HCT116 (cell line): ENCODE results near the gene IQGAP2.

Experiments used
- CEBPB ChIP-seq: IDR thresholded peaks from 2 replicates; pipeline ENCODE4 v1.6.1; 2012; ENCODE audit warnings: low read depth
- CTCF ChIP-seq, 3 experiments: fragments of 200-600 bp in 1 of 3; sonication (generic) in 1 of 3; IDR thresholded peaks in 2 of 3; conservative IDR thresholded peaks in 1 of 3; 2 replicates each; pipeline ENCODE4 v1.5.1; 2012 to 2017; ENCODE audit warnings: low read depth in 2 of 3, low read length in 2 of 3, antibody characterized with exemption in 1 of 3, borderline replicate concordance in 1 of 3, control low read depth in 1 of 3, mild to moderate bottlenecking in 1 of 3, mixed read lengths in 1 of 3, mixed run types in 1 of 3, moderate library complexity in 1 of 3; ENCODE audit not compliant: insufficient read depth in 1 of 3
- MAX ChIP-seq: IDR thresholded peaks from 2 replicates; pipeline ENCODE4 v1.6.1; 2012
- POLR2A ChIP-seq: IDR thresholded peaks from 2 replicates; pipeline ENCODE4 v1.7.0; 2011; ENCODE audit warnings: borderline replicate concordance; ENCODE audit not compliant: insufficient read depth, insufficient read length; ENCODE audit errors: extremely low read depth
- POLR2AphosphoS5 ChIP-seq: IDR thresholded peaks from 2 replicates; pipeline ENCODE4 v1.6.1; 2011; ENCODE audit warnings: mild to moderate bottlenecking, low read depth, low read length, moderate library complexity
- SP1 ChIP-seq: IDR thresholded peaks from 2 replicates; pipeline ENCODE4 v1.6.1; 2012; ENCODE audit warnings: low read depth
- TCF7L2 ChIP-seq: IDR thresholded peaks from 2 replicates; pipeline ENCODE4 v1.7.0; 2011; ENCODE audit warnings: borderline replicate concordance, inconsistent platforms; ENCODE audit not compliant: insufficient read depth, insufficient read length; ENCODE audit errors: extremely low read depth
- YY1 ChIP-seq: IDR thresholded peaks from 2 replicates; pipeline ENCODE4 v1.6.1; 2011; ENCODE audit warnings: low read length, low read depth, moderate library complexity, mild to moderate bottlenecking; ENCODE audit not compliant: insufficient replicate concordance; ENCODE audit errors: extremely low read depth
- ZNF274 ChIP-seq: fragments of 200-500 bp; sonication (Bioruptor generic); IDR thresholded peaks from 2 replicates; pipeline ENCODE4 v1.6.1; 2014; ENCODE audit warnings: mild to moderate bottlenecking, low read depth, low read length, inconsistent platforms

- TF ChIP-seq CTCF (IDR thresholded peaks at IDR 0.05 in 2 of 3, conservative IDR thresholded peaks at IDR 0.05 in 1 of 3; ENCODE audit: borderline replicate concordance in 1 of 3, insufficient read depth in 1 of 3, low read depth in 2 of 3, low read length in 2 of 3) (no peak), POLR2AphosphoS5 (no peak), ZNF274 (no peak), POLR2A (no peak), YY1 (no peak), SP1 (no peak), CEBPB (no peak), MAX (no peak), TCF7L2 (no peak)
These were observed 717 bp upstream of the IQGAP2 start for GRCh38 chr5:76402251-76402885.
